ENCODE data around the gene ADCY2.

DNA sequence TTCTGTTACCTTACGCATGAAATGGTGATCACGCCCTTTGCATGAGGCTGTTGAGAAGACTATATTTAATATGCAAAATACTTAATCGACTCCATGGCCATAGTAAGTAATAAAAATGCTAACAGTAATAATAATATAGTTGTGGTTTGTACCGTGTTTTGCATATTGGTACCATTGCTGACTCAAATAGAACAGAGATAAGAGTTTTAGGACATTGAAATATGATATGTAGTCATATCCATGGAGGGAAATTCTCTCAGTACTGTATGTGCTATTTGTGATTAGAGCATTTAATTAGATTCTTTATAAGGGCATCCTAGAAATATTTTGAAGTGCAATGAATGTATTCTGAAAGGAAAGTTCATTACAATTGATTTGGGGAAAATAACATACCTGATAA, 413.1 kb downstream of the ADCY2 start:
- TF ChIP-seq, protein P1, sequence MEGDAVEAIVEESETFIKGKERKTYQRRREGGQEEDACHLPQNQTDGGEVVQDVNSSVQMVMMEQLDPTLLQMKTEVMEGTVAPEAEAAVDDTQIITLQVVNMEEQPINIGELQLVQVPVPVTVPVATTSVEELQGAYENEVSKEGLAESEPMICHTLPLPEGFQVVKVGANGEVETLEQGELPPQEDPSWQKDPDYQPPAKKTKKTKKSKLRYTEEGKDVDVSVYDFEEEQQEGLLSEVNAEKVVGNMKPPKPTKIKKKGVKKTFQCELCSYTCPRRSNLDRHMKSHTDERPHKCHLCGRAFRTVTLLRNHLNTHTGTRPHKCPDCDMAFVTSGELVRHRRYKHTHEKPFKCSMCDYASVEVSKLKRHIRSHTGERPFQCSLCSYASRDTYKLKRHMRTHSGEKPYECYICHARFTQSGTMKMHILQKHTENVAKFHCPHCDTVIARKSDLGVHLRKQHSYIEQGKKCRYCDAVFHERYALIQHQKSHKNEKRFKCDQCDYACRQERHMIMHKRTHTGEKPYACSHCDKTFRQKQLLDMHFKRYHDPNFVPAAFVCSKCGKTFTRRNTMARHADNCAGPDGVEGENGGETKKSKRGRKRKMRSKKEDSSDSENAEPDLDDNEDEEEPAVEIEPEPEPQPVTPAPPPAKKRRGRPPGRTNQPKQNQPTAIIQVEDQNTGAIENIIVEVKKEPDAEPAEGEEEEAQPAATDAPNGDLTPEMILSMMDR (IDR thresholded peaks at IDR 0.05; ENCODE audit: low read depth, low read length, poor library complexity, severe bottlenecking): no peak
- no peak for TF ChIP-seq EZH2phosphoT487 (IDR thresholded peaks at IDR 0.05; ENCODE audit: borderline replicate concordance, low read length)

All from DOHH2 (cell line).